Tibial artery (tissue), 4 donors: ENCODE measurements around the gene TECR.
A peak's percentile ranks its signal among the peaks of the same experiment; 100 is the strongest.

ENCODE experiments used
- DNase-seq, 2 donors: peaks; one replicate each; pipeline ENCODE4 v3.0.0-alpha.2; 2019
- H3K27ac ChIP-seq, 2 donors: fragments of 200-600 bp; sonication (generic) in 1 of 2; 1 replicate in 1 of 2; 2 replicates in 1 of 2; pipeline ENCODE4 v1.5.1; 2018 to 2019; ENCODE audit warnings: mild to moderate bottlenecking in 1 of 2
- H3K27me3 ChIP-seq, 2 donors: fragments of 200-600 bp; sonication (generic) in 1 of 2; one replicate each; pipeline versions ENCODE4 v1.5.1 to v1.6.0; 2016 to 2019
- H3K36me3 ChIP-seq, 3 donors: fragments of 200-600 bp; sonication (generic) in 2 of 3; one replicate each; pipeline ENCODE4 v1.5.1; 2016 to 2019; ENCODE audit warnings: mild to moderate bottlenecking in 2 of 3
- H3K4me1 ChIP-seq, 4 donors: fragments of 200-600 bp; sonication (generic) in 2 of 4; 1 replicate in 3 of 4; 2 replicates in 1 of 4; pipeline ENCODE4 v1.5.1; 2016 to 2019
- H3K4me3 ChIP-seq, 2 donors: fragments of 200-600 bp; sonication (generic) in 1 of 2; 1 replicate in 1 of 2; 2 replicates in 1 of 2; pipeline ENCODE4 v1.5.1; 2018 to 2019; ENCODE audit warnings: mild to moderate bottlenecking in 2 of 2
- H3K9me3 ChIP-seq, 3 donors: fragments of 200-600 bp; sonication (generic) in 1 of 3; one replicate each; pipeline ENCODE4 v1.5.1; 2016 to 2019
- CTCF ChIP-seq, 2 experiments: fragments of 200-600 bp in 1 of 2; fragments of 450-650 bp in 1 of 2; IDR thresholded peaks; one replicate each; pipeline ENCODE4 v1.5.1; 2017 to 2019; ENCODE audit warnings: antibody characterized with exemption in 2 of 2, mild to moderate bottlenecking in 1 of 2, moderate library complexity in 1 of 2
- intact Hi-C: fragments of 100-400 bp; cut with DNase I; formaldehyde crosslinking; loops from one replicate; pipeline ENCODE4 v1.15.0; 2023; ENCODE audit warnings: low total_unique reads

TECR gene

DNA sequence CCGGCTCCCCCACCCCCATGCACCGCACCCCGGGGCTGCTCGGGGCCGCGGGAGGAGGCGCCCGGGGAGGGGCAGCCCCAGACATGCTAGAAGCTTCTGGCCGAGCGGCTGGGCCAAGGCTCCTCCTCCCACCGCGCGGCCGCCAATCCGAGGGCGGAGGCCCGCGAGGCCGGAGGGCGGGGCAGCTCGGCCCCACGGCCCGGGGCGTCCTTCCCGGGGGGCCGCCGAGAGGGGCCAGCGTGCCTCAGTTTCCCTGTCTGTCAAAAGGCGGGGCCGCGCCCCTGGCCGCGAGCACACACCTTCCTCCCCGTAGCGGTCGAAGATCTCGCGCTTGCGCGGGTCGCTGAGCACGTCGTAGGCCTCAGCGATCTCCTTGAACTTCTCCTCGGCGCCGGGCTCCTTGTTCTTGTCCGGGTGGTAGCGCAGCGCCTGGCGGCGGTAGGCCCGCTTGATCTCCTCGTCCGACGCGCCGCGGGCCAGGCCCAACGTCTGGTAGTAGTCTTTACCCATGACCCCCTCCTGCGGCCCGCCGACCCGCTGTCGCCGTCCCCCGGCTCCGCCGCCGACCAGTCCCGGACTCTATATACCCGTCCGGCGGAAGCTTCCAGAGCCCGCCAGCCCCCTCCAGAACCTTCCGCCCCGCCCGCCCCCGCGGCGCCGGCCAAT is 11.4 kb upstream of the TECR start, which contains the start of gene DNAJB1:
TSS of gene DNAJB1 (minus strand) at position 558 of the 666 bp plus-strand sequence. CDS start at position 510, 48 bp downstream.
- Histone ChIP-seq H3K27ac (peak within 1 kb of the TSS; percentile 98 to 99), H3K27me3 (no peaks in the 10 kb centered on the region), H3K4me1 (peaks cover 0 to 39% (median 28%) of the 10 kb centered on the region in 4 donors), H3K4me3 (peak within 1 kb of the TSS; percentile 90 to 92), H3K36me3 (peaks cover 25 to 40% (median 38%) of the 10 kb centered on the region in 3 donors), H3K9me3 (no peaks in the 10 kb centered on the region)
- peak; percentile 80 to 93 for DNase-seq
- TF ChIP-seq CTCF (IDR thresholded peaks at IDR 0.05): no peak
- intact Hi-C loops: no loop called here

DNA sequence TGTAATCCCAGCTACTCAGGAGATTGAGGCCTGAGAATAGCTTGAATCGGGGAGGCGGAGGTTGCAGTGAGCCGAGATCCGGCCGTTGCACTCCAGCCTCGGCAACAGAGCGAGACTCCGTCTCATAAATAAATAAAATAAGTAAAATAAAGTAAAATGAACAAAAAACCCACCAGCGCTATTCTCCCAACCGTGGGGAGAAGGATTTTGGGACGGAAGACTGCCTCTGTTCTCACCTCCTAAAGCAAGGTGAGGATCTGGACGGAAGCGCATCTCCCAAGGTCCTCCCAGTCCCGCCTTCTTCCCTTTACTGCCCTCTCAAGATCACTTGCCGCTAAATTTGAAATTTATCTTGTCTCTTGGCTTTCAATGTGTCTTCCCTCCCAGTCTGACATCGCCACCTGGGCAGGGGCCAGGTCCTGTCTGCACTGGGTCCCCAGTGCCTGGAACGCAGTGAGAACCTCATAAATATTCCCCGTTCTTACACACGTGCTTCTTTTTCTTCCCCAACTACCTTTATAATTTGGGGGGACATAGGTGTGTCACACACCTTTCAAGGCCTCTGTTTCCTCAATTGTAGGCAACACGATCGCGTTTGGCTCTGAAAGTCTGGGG is 10.0 kb upstream of the TECR start:
- no peak for DNase-seq
- no peak for TF ChIP-seq CTCF (IDR thresholded peaks at IDR 0.05)
- Histone ChIP-seq H3K27me3 (no peaks in the 10 kb centered on the region), H3K4me3 (no peak overlapping the region), H3K9me3 (no peaks in the 10 kb centered on the region), H3K27ac (peak overlapping the region; percentile 98 to 99), H3K36me3 (peaks cover 22 to 28% (median 25%) of the 10 kb centered on the region in 3 donors), H3K4me1 (peaks cover 0 to 35% (median 27%) of the 10 kb centered on the region in 4 donors)
- intact Hi-C loops: no loop called here

- Histone ChIP-seq H3K27me3 (no peaks in the 10 kb centered on the region), H3K27ac (peak overlapping the region in 1 of 2 donors; percentile 99), H3K4me3 (no peak overlapping the region), H3K9me3 (no peaks in the 10 kb centered on the region), H3K36me3 (peaks cover 16 to 22% (median 19%) of the 10 kb centered on the region in 3 donors), H3K4me1 (peaks cover 0 to 29% (median 24%) of the 10 kb centered on the region in 4 donors)
- no peak for TF ChIP-seq CTCF (IDR thresholded peaks at IDR 0.05)
- intact Hi-C loops: no loop called here
- no peak for DNase-seq
Measured at GRCh38 chr19:14519860-14520407, 9.5 kb upstream of the TECR start.

GRCh38 chr19:14520543-14520942 is 8.9 kb upstream of the TECR start:
- DNase-seq: no peak
- H3K4me1 ChIP-seq: peaks cover 0 to 23% (median 19%) of the 10 kb centered on the region in 4 donors
- no peak for TF ChIP-seq CTCF (IDR thresholded peaks at IDR 0.05)
- no peaks in the 10 kb centered on the region for H3K9me3 ChIP-seq
- no peak overlapping the region for H3K27ac ChIP-seq
- H3K36me3 ChIP-seq: peaks cover 10 to 16% (median 13%) of the 10 kb centered on the region in 3 donors
- no peaks in the 10 kb centered on the region for H3K27me3 ChIP-seq
- H3K4me3 ChIP-seq: no peak overlapping the region
- intact Hi-C loops: no loop called here

DNA sequence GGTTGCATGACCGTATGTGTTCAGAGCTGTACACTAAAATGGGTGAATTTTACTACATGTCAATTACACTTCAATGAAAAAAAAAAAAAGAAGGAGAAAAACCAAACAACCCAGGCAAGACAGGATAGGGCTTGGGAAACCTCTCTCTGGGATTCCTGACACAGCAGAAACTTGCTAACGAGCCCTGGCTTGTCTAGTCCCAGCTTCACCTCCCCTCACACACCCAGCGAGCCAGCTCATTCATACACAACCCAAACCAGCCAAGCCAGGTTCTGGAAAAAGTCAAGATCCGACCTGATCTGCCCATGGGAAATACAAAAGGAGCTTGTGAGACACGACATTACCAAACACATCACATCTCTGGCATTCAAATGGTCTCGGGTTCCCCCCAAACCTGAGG is 3.7 kb upstream of the TECR start:
- Histone ChIP-seq H3K9me3 (no peaks in the 10 kb centered on the region), H3K36me3 (no peaks in the 10 kb centered on the region), H3K4me3 (no peak overlapping the region), H3K4me1 (peaks cover 0 to 18% (median 6%) of the 10 kb centered on the region in 4 donors), H3K27ac (no peak overlapping the region), H3K27me3 (no peaks in the 10 kb centered on the region)
- no peak for DNase-seq
- intact Hi-C loops: no loop called here
- TF ChIP-seq CTCF (IDR thresholded peaks at IDR 0.05): no peak
